ENCODE data around the gene HGD.
"Not testable (repeated sequence)": the region's sequence is repeated elsewhere in the genome, so short reads cannot be mapped to it uniquely, and the experiment has no call there.

Gene HGD

GRCh38 chr3:120646771-120647432 is 35.1 kb downstream of the HGD start:
- H3K27ac ChIP-seq (ENCODE audit: low read depth, low read length): no peak overlapping the region
- no peaks in the 10 kb centered on the region for H3K4me1 ChIP-seq (ENCODE audit: control insufficient read depth, insufficient read depth, low read length)
- H3K4me3 ChIP-seq (ENCODE audit: low read length): no peak overlapping the region
- no peaks in the 10 kb centered on the region for H3K27me3 ChIP-seq (ENCODE audit: control insufficient read depth, insufficient read depth, low read length)
- H3K9ac ChIP-seq (ENCODE audit: low read length): no peak overlapping the region
- H3K36me3 ChIP-seq (ENCODE audit: control insufficient read depth, insufficient read depth, low read length): no peaks in the 10 kb centered on the region

- Histone ChIP-seq H3K9ac (ENCODE audit: low read length) (no peak overlapping the region), H3K4me1 (ENCODE audit: control insufficient read depth, insufficient read depth, low read length) (no peaks in the 10 kb centered on the region), H3K4me3 (ENCODE audit: low read length) (no peak overlapping the region), H3K27me3 (ENCODE audit: control insufficient read depth, insufficient read depth, low read length) (no peaks in the 10 kb centered on the region), H3K36me3 (ENCODE audit: control insufficient read depth, insufficient read depth, low read length) (no peaks in the 10 kb centered on the region), H3K27ac (ENCODE audit: low read depth, low read length) (no peak overlapping the region)
These were observed 36.8 kb downstream of the HGD start for GRCh38 chr3:120645083-120645845.

GRCh38 chr3:120642368-120642948 is 39.6 kb downstream of the HGD start:
- Histone ChIP-seq H3K27ac (ENCODE audit: low read depth, low read length) (no peak overlapping the region), H3K4me1 (ENCODE audit: control insufficient read depth, insufficient read depth, low read length) (no peaks in the 10 kb centered on the region), H3K27me3 (ENCODE audit: control insufficient read depth, insufficient read depth, low read length) (no peaks in the 10 kb centered on the region), H3K9ac (ENCODE audit: low read length) (no peak overlapping the region), H3K4me3 (ENCODE audit: low read length) (no peak overlapping the region), H3K36me3 (ENCODE audit: control insufficient read depth, insufficient read depth, low read length) (no peaks in the 10 kb centered on the region)

- no peaks in the 10 kb centered on the region for H3K36me3 ChIP-seq (ENCODE audit: control insufficient read depth, insufficient read depth, low read length)
- H3K27ac ChIP-seq (ENCODE audit: low read depth, low read length): no peak overlapping the region
- no peak overlapping the region for H3K4me3 ChIP-seq (ENCODE audit: low read length)
- H3K27me3 ChIP-seq (ENCODE audit: control insufficient read depth, insufficient read depth, low read length): no peaks in the 10 kb centered on the region
- no peak overlapping the region for H3K9ac ChIP-seq (ENCODE audit: low read length)
- peaks cover under 1% of the 10 kb centered on the region for H3K4me1 ChIP-seq (ENCODE audit: control insufficient read depth, insufficient read depth, low read length)
These were observed 40.3 kb downstream of the HGD start for GRCh38 chr3:120641696-120642246.

GRCh38 chr3:120640231-120640630 is 41.8 kb downstream of the HGD start:
- H3K36me3 ChIP-seq (ENCODE audit: control insufficient read depth, insufficient read depth, low read length): no peaks in the 10 kb centered on the region

GRCh38 chr3:120638820-120639219 is 43.2 kb downstream of the HGD start:
- not testable (repeated sequence) for H3K4me3 ChIP-seq (ENCODE audit: low read length); H3K36me3 ChIP-seq (ENCODE audit: control insufficient read depth, insufficient read depth, low read length); H3K4me1 ChIP-seq (ENCODE audit: control insufficient read depth, insufficient read depth, low read length); H3K9ac ChIP-seq (ENCODE audit: low read length); H3K27me3 ChIP-seq (ENCODE audit: control insufficient read depth, insufficient read depth, low read length); H3K27ac ChIP-seq (ENCODE audit: low read depth, low read length)

More at GRCh38 chr3:120640231-120640630, 41.8 kb downstream of the HGD start:
- Histone ChIP-seq H3K9ac (ENCODE audit: low read length) (no peak overlapping the region), H3K27ac (ENCODE audit: low read depth, low read length) (no peak overlapping the region), H3K27me3 (ENCODE audit: control insufficient read depth, insufficient read depth, low read length) (no peaks in the 10 kb centered on the region), H3K4me3 (ENCODE audit: low read length) (no peak overlapping the region), H3K4me1 (ENCODE audit: control insufficient read depth, insufficient read depth, low read length) (peaks cover 4% of the 10 kb centered on the region)

- Histone ChIP-seq H3K9ac (ENCODE audit: low read length) (no peak overlapping the region), H3K27ac (ENCODE audit: low read depth, low read length) (no peak overlapping the region), H3K27me3 (ENCODE audit: control insufficient read depth, insufficient read depth, low read length) (no peaks in the 10 kb centered on the region), H3K36me3 (ENCODE audit: control insufficient read depth, insufficient read depth, low read length) (no peaks in the 10 kb centered on the region), H3K4me1 (ENCODE audit: control insufficient read depth, insufficient read depth, low read length) (peaks cover 4% of the 10 kb centered on the region), H3K4me3 (ENCODE audit: low read length) (no peak overlapping the region)
These were observed 44.0 kb downstream of the HGD start for GRCh38 chr3:120637851-120638559.

DNA sequence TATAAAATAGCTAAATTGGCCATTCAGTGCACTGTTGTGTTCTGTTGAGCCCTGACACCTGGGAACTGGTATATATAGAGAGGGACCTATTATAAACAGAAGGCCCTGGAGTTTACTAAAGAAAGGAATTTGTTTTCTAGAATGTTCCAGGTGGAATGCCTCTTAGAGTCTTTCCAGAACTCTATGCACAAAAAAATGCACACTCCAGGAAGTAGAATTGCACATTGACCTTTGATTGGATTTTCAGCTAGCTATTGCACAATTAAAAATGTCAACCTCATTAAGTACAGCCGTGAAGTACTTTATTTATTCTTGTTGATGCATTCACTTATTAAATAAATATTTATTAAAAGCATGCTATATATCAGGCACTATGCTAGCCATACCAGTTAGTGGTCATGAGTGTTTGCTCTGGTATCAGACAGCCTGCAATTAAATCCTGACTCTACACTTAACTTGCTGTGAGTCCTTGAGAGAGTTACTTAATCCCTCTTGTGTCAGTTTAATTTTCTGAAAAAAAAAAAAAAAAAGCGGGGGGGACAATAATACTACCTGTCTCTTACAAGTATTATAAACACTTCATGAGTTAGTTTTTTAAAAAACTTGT is 45.1 kb downstream of the HGD start:
- H3K9ac ChIP-seq (ENCODE audit: low read length): no peak overlapping the region
- H3K4me1 ChIP-seq (ENCODE audit: control insufficient read depth, insufficient read depth, low read length): peaks cover 4% of the 10 kb centered on the region
- H3K27ac ChIP-seq (ENCODE audit: low read depth, low read length): no peak overlapping the region
- H3K36me3 ChIP-seq (ENCODE audit: control insufficient read depth, insufficient read depth, low read length): no peaks in the 10 kb centered on the region
- H3K4me3 ChIP-seq (ENCODE audit: low read length): no peak overlapping the region
- no peaks in the 10 kb centered on the region for H3K27me3 ChIP-seq (ENCODE audit: control insufficient read depth, insufficient read depth, low read length)

DNA sequence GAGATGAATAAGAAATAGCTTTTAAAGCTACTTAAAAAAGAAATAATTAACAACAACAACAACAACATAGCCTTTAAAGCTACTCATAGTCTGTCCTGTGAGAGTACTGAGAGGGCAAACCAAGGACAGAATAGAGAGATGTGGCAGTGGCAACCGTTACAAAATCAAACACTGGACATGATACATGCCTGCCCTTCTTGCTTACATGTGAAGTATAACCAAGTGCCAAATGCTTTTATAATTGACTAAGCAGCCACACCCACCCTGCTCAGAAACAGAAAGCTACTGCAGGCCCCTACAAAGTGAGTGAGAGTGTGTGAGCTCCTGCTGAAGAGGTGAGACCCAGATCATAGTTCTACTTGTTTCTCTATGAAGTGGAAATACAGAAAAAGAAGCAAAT is 47.5 kb downstream of the HGD start:
- Histone ChIP-seq H3K36me3 (ENCODE audit: control insufficient read depth, insufficient read depth, low read length) (no peaks in the 10 kb centered on the region), H3K4me1 (ENCODE audit: control insufficient read depth, insufficient read depth, low read length) (peaks cover 4% of the 10 kb centered on the region), H3K4me3 (ENCODE audit: low read length) (no peak overlapping the region)

GRCh38 chr3:120625159-120625586 is 56.9 kb downstream of the HGD start:
- no peak overlapping the region for H3K9ac ChIP-seq (ENCODE audit: low read length)
- H3K27ac ChIP-seq (ENCODE audit: low read depth, low read length): no peak overlapping the region
- no peaks in the 10 kb centered on the region for H3K4me1 ChIP-seq (ENCODE audit: control insufficient read depth, insufficient read depth, low read length)
- H3K36me3 ChIP-seq (ENCODE audit: control insufficient read depth, insufficient read depth, low read length): no peaks in the 10 kb centered on the region
- no peak overlapping the region for H3K4me3 ChIP-seq (ENCODE audit: low read length)
- H3K27me3 ChIP-seq (ENCODE audit: control insufficient read depth, insufficient read depth, low read length): no peaks in the 10 kb centered on the region

More for the DNA sequence above, 47.5 kb downstream of the HGD start:
- Histone ChIP-seq H3K9ac (ENCODE audit: low read length) (no peak overlapping the region), H3K27me3 (ENCODE audit: control insufficient read depth, insufficient read depth, low read length) (no peaks in the 10 kb centered on the region), H3K27ac (ENCODE audit: low read depth, low read length) (no peak overlapping the region)

- Histone ChIP-seq H3K36me3 (ENCODE audit: control insufficient read depth, insufficient read depth, low read length) (no peaks in the 10 kb centered on the region), H3K27me3 (ENCODE audit: control insufficient read depth, insufficient read depth, low read length) (no peaks in the 10 kb centered on the region), H3K9ac (ENCODE audit: low read length) (no peak overlapping the region), H3K4me3 (ENCODE audit: low read length) (no peak overlapping the region), H3K27ac (ENCODE audit: low read depth, low read length) (no peak overlapping the region), H3K4me1 (ENCODE audit: control insufficient read depth, insufficient read depth, low read length) (no peaks in the 10 kb centered on the region)
These were observed 58.3 kb downstream of the HGD start for GRCh38 chr3:120623727-120624093.

Data from rectal smooth muscle tissue (tissue), 1 donor.